Measurements from ENCODE around the gene FRRS1.
"Not testable (repeated sequence)": the region's sequence is repeated elsewhere in the genome, so short reads cannot be mapped to it uniquely, and the experiment has no call there.

FRRS1 gene

GRCh38 chr1:99766378-99766800 is at the start of gene FRRS1:
Gene FRRS1, minus strand, starts transcription at chr1:99766635. Its CDS starts 17,867 bp downstream, at chr1:99748768.
- DNase-seq (ENCODE audit: low read depth): peak; percentile 10

GRCh38 chr1:99814373-99814900 is 48.0 kb upstream of the FRRS1 start:
- no peak for DNase-seq (ENCODE audit: low read depth)

- no peak for DNase-seq (ENCODE audit: low read depth)
Measured at GRCh38 chr1:99811747-99812146, 45.3 kb upstream of the FRRS1 start.

- DNase-seq (ENCODE audit: low read depth): no peak
Measured at GRCh38 chr1:99811075-99811474, 44.6 kb upstream of the FRRS1 start.

- DNase-seq (ENCODE audit: low read depth): peak; percentile 78
Measured at GRCh38 chr1:99808391-99809115, 42.1 kb upstream of the FRRS1 start.

- no peak for DNase-seq (ENCODE audit: low read depth)
Measured at GRCh38 chr1:99806882-99807281, 40.4 kb upstream of the FRRS1 start.

GRCh38 chr1:99801584-99801983 is 35.1 kb upstream of the FRRS1 start:
- DNase-seq (ENCODE audit: low read depth): no peak

- DNase-seq (ENCODE audit: low read depth): not testable (repeated sequence)
Measured at GRCh38 chr1:99793861-99794260, 27.4 kb upstream of the FRRS1 start.

GRCh38 chr1:99789715-99790114 is 23.3 kb upstream of the FRRS1 start:
- DNase-seq (ENCODE audit: low read depth): no peak

- no peak for DNase-seq (ENCODE audit: low read depth)
Measured at GRCh38 chr1:99788896-99789295, 22.5 kb upstream of the FRRS1 start.

- DNase-seq (ENCODE audit: low read depth): no peak
Measured at GRCh38 chr1:99786751-99787501, 20.5 kb upstream of the FRRS1 start.

- DNase-seq (ENCODE audit: low read depth): no peak
Measured at GRCh38 chr1:99784809-99785255, 18.4 kb upstream of the FRRS1 start.

GRCh38 chr1:99784143-99784542 is 17.7 kb upstream of the FRRS1 start:
- DNase-seq (ENCODE audit: low read depth): no peak

- DNase-seq (ENCODE audit: low read depth): no peak
Measured at GRCh38 chr1:99782920-99783319, 16.5 kb upstream of the FRRS1 start.

- DNase-seq (ENCODE audit: low read depth): no peak
Measured at GRCh38 chr1:99782397-99782796, 16.0 kb upstream of the FRRS1 start.

- DNase-seq (ENCODE audit: low read depth): no peak
Measured at GRCh38 chr1:99781798-99782197, 15.4 kb upstream of the FRRS1 start.

- DNase-seq (ENCODE audit: low read depth): no peak
Measured at GRCh38 chr1:99777752-99778151, 11.3 kb upstream of the FRRS1 start.

- no peak for DNase-seq (ENCODE audit: low read depth)
Measured at GRCh38 chr1:99776120-99776519, 9.7 kb upstream of the FRRS1 start.

GRCh38 chr1:99772809-99773208 is 6.4 kb upstream of the FRRS1 start:
- DNase-seq (ENCODE audit: low read depth): no peak

GRCh38 chr1:99771513-99771918 is 5.1 kb upstream of the FRRS1 start:
- DNase-seq (ENCODE audit: low read depth): no peak

GRCh38 chr1:99768524-99769245 is 2.2 kb upstream of the FRRS1 start:
- DNase-seq (ENCODE audit: low read depth): no peak

- DNase-seq (ENCODE audit: low read depth): no peak
Measured at GRCh38 chr1:99768104-99768503, 1.7 kb upstream of the FRRS1 start.
